Middle frontal gyrus (tissue), 1 donor: ENCODE results near the gene SALL3.

Experiments used
- DNase-seq: peaks from one replicate; pipeline ENCODE4 v3.0.0-alpha.2; 2015; ENCODE audit warnings: low spot score; ENCODE audit errors: extremely low spot score

The SALL3 gene

GRCh38 chr18:79005653-79006052 lies 26.0 kb downstream of the SALL3 start:
- no peak for DNase-seq

- no peak for DNase-seq
Observed at GRCh38 chr18:79006106-79006795, 26.6 kb downstream of the SALL3 start.

- no peak for DNase-seq
Observed at GRCh38 chr18:79007440-79007839, 27.8 kb downstream of the SALL3 start.

GRCh38 chr18:79008356-79008940 lies 28.8 kb downstream of the SALL3 start:
- no peak for DNase-seq

DNA sequence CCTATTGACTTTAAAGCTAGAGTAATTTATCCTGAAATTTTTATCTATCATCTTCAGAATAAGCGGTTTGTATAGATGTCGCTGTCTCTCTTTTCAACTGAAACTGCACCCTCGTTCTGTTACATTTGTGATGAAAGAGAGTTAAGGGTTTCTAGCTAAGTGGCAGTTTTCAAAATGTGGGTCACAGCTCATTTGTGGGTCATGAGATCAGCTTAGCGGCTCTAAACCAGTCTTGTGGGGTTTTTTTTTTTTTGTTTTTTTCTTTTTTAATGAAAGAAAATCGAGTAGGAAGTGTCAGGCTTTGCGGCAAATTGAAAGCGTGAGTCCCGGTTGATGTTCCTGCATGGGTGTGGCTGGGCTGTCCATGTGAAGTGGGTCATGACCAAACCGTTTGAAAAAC lies 31.2 kb downstream of the SALL3 start:
- no peak for DNase-seq

GRCh38 chr18:79011300-79011870 lies 31.8 kb downstream of the SALL3 start:
- DNase-seq, result no peak

GRCh38 chr18:79013869-79014268 lies 34.3 kb downstream of the SALL3 start:
- DNase-seq, result no peak

GRCh38 chr18:79018911-79019310 lies 39.3 kb downstream of the SALL3 start:
- no peak for DNase-seq

- no peak for DNase-seq
Observed at GRCh38 chr18:79019881-79020280, 40.3 kb downstream of the SALL3 start.

DNA sequence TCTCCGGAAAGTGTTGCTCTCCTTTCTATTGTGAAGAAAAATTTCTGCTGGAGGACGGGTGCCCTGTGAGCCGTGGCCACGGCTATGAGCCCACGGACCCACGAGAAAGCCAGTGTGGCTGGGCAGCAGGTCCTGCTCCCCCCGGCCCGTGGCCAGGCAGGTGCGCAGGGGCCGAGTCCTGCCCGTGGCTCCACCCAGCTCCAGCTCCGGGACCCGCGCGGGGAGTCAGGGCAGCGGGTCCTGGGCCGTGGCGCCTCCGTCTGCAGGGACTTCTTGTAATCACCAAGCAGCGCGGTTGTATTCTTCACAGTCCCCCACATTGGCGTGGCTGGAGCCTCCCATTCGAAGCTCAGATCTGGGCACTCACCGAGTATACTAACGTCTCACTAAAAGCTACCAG lies 43.0 kb downstream of the SALL3 start:
- DNase-seq, result no peak

GRCh38 chr18:79026491-79026890 lies 46.9 kb downstream of the SALL3 start:
- no peak for DNase-seq

GRCh38 chr18:79030680-79031079 lies 51.1 kb downstream of the SALL3 start:
- DNase-seq, result no peak

GRCh38 chr18:79042276-79042675 lies 62.7 kb downstream of the SALL3 start:
- DNase-seq, result no peak

DNA sequence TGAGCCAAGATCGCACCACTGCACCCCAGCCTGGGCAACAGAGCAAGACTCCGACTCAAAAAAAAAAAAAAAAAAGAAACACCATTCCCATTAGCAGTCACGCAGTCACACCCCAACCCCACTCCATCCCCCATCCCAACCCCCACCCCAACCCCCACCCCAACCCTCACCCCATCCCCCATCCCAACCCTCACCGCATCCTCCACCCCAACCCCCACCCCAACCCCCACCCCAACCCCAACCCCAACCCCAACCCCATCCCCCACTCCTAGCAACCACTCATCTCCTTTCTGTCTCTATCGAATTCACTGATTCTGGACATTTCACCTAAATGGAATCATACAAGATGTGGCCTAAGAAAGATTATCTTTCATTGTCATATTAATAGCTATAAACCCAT lies 63.7 kb downstream of the SALL3 start:
- no peak for DNase-seq

GRCh38 chr18:79046522-79046921 lies 66.9 kb downstream of the SALL3 start:
- no peak for DNase-seq

- no peak for DNase-seq
Observed at GRCh38 chr18:79047556-79048244, 68.1 kb downstream of the SALL3 start.

GRCh38 chr18:79048245-79048632 lies 68.6 kb downstream of the SALL3 start:
- no peak for DNase-seq

GRCh38 chr18:79049506-79049905 lies 69.9 kb downstream of the SALL3 start:
- no peak for DNase-seq
